ENCODE measurements around the gene TEAD1. TPM values are rescaled to one million over a fixed set of nuclear protein-coding genes. Genes with fewer than 3 reads are reported as not detected.
A peak's percentile ranks its signal among the peaks of the same experiment; 100 is the strongest.

The TEAD1 gene
- total RNA-seq, 4 donors from 2014 or later, result 38.8 to 110 (median 75.3) TPM

DNA sequence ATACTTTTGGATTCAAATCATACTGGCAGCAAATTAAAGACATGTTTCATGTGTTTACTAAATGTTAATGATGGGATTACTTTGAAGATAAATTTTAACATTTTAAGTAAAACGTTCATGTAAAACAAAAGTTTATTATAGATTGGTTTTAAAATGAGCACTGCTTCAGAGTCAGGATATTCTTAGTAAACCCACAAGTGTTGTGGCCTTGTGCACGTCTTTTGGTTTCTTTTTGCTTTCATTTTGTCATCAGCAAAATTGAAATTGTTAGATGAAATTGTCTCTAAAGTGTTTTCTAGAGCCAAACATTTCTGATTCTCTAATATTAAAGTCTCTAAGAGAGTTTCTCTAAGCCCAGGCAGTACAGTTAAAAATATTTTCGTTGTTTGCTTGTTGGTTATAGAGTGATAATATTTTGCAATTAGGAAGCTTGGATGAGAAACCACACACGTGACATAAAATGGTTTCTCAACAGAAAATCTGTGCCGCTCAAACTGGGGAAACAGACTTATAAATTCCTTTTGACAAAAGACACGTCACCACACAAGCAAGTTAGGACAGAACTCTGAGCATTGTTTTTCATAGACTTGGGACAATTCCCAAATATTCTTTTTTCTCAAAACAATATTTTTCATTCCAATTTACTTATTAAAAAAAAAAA, 164.4 kb downstream of the TEAD1 start:
- H3K36me3 ChIP-seq, result no peaks in the 10 kb centered on the region
- H3K9me3 ChIP-seq, result no peaks in the 10 kb centered on the region
- H3K4me3 ChIP-seq, result peak overlapping the region in 1 of 2 donors; percentile 7
- H3K27me3 ChIP-seq, result no peaks in the 10 kb centered on the region
- TF ChIP-seq POLR2A (IDR thresholded peaks at IDR 0.05), result no peak
- TF ChIP-seq, protein P1, sequence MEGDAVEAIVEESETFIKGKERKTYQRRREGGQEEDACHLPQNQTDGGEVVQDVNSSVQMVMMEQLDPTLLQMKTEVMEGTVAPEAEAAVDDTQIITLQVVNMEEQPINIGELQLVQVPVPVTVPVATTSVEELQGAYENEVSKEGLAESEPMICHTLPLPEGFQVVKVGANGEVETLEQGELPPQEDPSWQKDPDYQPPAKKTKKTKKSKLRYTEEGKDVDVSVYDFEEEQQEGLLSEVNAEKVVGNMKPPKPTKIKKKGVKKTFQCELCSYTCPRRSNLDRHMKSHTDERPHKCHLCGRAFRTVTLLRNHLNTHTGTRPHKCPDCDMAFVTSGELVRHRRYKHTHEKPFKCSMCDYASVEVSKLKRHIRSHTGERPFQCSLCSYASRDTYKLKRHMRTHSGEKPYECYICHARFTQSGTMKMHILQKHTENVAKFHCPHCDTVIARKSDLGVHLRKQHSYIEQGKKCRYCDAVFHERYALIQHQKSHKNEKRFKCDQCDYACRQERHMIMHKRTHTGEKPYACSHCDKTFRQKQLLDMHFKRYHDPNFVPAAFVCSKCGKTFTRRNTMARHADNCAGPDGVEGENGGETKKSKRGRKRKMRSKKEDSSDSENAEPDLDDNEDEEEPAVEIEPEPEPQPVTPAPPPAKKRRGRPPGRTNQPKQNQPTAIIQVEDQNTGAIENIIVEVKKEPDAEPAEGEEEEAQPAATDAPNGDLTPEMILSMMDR (IDR thresholded peaks at IDR 0.05), result no peak
- peak overlapping the region; percentile 62 to 72 for H3K27ac ChIP-seq
- no peaks in the 10 kb centered on the region for H3K4me1 ChIP-seq
- peak in 1 of 2 donors; percentile 44 for DNase-seq
- intact Hi-C loops (cut with DNase I; ENCODE audit: low total_unique reads), result no loop called here

DNA sequence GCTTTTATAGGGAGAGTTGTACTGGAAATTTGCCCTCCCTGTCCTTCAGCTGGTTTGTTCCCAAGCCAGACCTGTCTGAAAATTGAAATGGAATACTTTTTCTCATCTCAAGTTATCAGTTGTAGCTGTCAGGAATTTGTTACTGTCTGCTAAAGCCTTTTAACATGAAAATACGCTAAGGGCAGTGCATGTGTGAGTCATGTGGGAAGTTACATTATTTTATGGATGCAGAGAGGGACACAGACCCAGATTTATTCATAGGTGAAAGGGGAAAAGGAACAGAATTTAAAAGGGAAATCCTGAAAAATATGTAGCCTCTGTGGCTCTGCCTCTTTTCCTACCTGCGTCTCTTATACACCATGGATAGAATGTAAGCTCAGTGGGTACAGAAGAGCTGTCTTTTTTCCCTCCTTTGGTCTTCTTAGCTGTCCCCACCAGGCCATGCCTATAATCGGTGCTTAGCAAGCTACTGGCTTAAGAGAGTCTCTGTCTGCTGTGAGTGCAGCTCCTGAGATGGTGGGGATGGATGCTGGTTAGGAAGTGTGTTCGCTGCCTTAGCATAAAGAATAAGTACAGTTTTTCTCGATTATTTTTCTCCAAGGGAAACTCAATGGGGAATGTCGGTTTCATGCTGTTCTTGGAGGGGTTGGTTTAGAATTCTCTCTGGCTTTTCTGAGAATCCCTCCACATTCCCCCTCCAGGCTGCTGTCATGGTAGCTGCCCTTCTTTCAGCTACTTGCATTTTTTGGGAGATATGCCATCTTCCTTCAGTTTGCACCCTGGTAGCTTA, 166.8 kb downstream of the TEAD1 start:
- no peak overlapping the region for H3K4me3 ChIP-seq
- H3K27me3 ChIP-seq, result no peaks in the 10 kb centered on the region
- H3K4me1 ChIP-seq, result peaks cover 0 to 6% of the 10 kb centered on the region in 2 donors
- H3K9me3 ChIP-seq, result no peaks in the 10 kb centered on the region
- intact Hi-C loops (cut with DNase I; ENCODE audit: low total_unique reads), result no loop called here
- H3K27ac ChIP-seq, result peak overlapping the region; percentile 24 to 48
- no peak for DNase-seq
- H3K36me3 ChIP-seq, result no peaks in the 10 kb centered on the region
- no peak for TF ChIP-seq POLR2A (IDR thresholded peaks at IDR 0.05)
- TF ChIP-seq, protein P1 (IDR thresholded peaks at IDR 0.05), result no peak

DNA sequence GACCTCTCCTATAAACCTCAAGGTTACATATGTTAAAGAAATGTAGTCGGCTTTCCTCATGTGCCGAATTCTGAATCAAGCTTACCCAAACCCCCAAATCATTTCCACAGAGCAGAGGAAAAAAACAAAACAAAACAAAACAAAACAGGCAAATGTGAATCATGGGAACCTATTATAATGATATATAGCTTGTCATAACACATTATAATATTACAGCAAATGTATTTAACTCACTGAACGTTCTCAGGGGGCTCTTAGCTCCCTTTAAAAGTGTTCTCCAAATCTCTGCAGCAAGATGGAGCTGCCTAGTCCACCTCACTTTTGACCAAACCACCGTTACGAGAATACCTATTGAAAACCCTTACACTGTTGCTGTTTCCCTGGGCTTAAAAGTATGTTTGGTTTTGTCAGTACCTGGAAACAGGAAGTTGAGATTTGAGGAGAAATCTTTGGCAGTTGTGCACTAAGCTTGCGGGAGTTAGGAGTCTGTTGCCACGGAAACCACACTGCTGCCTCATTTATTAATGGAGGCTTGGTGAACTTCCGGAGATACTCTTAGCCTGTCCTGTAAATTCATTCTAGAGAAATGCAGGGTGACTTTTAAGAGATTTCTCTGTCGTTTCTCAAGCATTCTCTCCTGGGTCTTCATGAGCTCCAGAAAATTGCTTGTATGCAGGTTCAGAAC, 167.9 kb downstream of the TEAD1 start:
- intact Hi-C loops (cut with DNase I; ENCODE audit: low total_unique reads), result no loop called here

DNA sequence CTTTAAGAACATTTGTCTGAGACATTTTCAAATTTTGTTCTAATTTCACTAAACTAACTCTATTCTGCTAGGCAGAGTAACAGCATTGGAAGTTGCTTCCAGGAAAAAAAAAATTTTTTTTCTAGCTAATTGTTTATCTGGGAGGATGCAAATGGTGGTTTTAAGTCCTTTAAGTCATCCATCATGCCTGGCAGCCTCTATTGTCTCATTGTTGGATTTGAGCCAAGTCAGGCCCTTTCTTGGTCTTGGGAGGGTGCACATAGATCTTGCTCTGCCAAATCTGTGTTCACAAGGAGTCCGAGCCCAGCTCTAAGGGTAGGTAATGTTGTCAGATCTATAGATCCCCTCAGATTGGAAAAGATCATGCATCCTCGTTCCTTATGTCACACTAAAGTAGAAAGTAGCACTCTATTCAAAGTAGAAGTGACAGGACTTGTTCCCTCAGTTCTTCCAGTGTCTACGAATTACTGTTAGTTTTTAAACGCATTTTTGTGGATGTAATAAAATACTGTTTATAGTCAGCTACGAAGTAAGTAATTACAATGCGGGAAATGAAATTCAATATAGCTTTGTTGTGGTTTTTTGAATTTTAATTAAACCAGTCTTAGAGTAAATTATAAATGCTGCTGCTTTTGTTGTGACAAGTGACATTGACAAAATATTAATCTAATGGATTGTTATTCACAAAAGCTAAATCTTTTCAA, 168.9 kb downstream of the TEAD1 start:
- intact Hi-C loops (cut with DNase I; ENCODE audit: low total_unique reads), result no loop called here
- H3K4me3 ChIP-seq, result no peak overlapping the region
- no peak for TF ChIP-seq POLR2A (IDR thresholded peaks at IDR 0.05)
- TF ChIP-seq, protein P1 (IDR thresholded peaks at IDR 0.05), result no peak
- peaks cover 0 to 7% of the 10 kb centered on the region in 2 donors for H3K4me1 ChIP-seq
- no peaks in the 10 kb centered on the region for H3K9me3 ChIP-seq
- DNase-seq, result peak in 1 of 2 donors; percentile 69
- no peaks in the 10 kb centered on the region for H3K36me3 ChIP-seq
- no peaks in the 10 kb centered on the region for H3K27me3 ChIP-seq
- H3K27ac ChIP-seq, result peak overlapping the region; percentile 7 to 66

More for the DNA sequence above, 167.9 kb downstream of the TEAD1 start:
- TF ChIP-seq, protein P1 (IDR thresholded peaks at IDR 0.05), result no peak
- TF ChIP-seq POLR2A (IDR thresholded peaks at IDR 0.05), result no peak
- H3K9me3 ChIP-seq, result no peaks in the 10 kb centered on the region
- no peak overlapping the region for H3K4me3 ChIP-seq
- H3K27ac ChIP-seq, result peak overlapping the region; percentile 7 to 66
- H3K36me3 ChIP-seq, result no peaks in the 10 kb centered on the region
- DNase-seq, result peak; percentile 46 to 58
- H3K27me3 ChIP-seq, result no peaks in the 10 kb centered on the region
- peaks cover 0 to 7% of the 10 kb centered on the region in 2 donors for H3K4me1 ChIP-seq
